H1 (cell line): Measurements from ENCODE around the gene C14orf119. TPM values are rescaled to one million over a fixed set of nuclear protein-coding genes. Genes with fewer than 3 reads are reported as not detected.

Source experiments
- CTCF ChIA-PET: fragments of 300-600 bp; sonication (Branson Sonifier 250); formaldehyde crosslinking; loops from one replicate; lab custom pipeline; 2021; ENCODE audit not compliant: partially characterized antibody; lab: Charles Lee
- POLR2A ChIA-PET: fragments of 300-600 bp; sonication (Branson Sonifier 250); formaldehyde crosslinking; loops from one replicate; lab custom pipeline; 2021; ENCODE audit warnings: inconsistent platforms; ENCODE audit not compliant: partially characterized antibody; lab: Charles Lee
- DNase-seq, 2 experiments: peaks; one replicate each; pipeline versions ENCODE4 v3.0.0 to v3.0.0-alpha.2; 2010 to 2022; ENCODE audit warnings: low spot score in 2 of 2, low read depth in 1 of 2, mixed read lengths in 1 of 2
- FAIRE-seq: peaks from 2 replicates; lab custom pipeline; 2011; peaks lifted over from hg19 to GRCh38; lab: Jason Lieb, UNC
- H2AFZ ChIP-seq: 2 replicates; pipeline ENCODE4 v1.8.1; 2012; ENCODE audit warnings: low read length, inconsistent platforms
- H2AK5ac ChIP-seq: 2 replicates; pipeline ENCODE4 v1.6.1; 2013; ENCODE audit warnings: low read depth, low read length
- H2BK120ac ChIP-seq: replicated peaks from 2 replicates; pipeline ENCODE3; 2013; ENCODE audit warnings: low read depth, low read length, inconsistent platforms
- H2BK12ac ChIP-seq: 2 replicates; pipeline ENCODE4 v1.6.1; 2013; ENCODE audit warnings: low read depth, low read length
- H2BK15ac ChIP-seq: 2 replicates; pipeline ENCODE4 v1.6.1; 2013; ENCODE audit warnings: low read length
- H2BK20ac ChIP-seq: 2 replicates; pipeline ENCODE4 v1.6.1; 2013; ENCODE audit warnings: low read length
- H2BK5ac ChIP-seq: 2 replicates; pipeline ENCODE4 v1.6.1; 2013; ENCODE audit warnings: low read depth, low read length
- H3K14ac ChIP-seq: 2 replicates; pipeline ENCODE4 v1.6.1; 2013; ENCODE audit warnings: inconsistent platforms; ENCODE audit not compliant: insufficient read length
- H3K18ac ChIP-seq: 2 replicates; pipeline ENCODE4 v1.6.1; 2013; ENCODE audit warnings: low read length; ENCODE audit errors: extremely low read depth
- H3K23ac ChIP-seq: 2 replicates; pipeline ENCODE4 v1.6.1; 2013; ENCODE audit warnings: inconsistent platforms; ENCODE audit not compliant: insufficient read length
- H3K23me2 ChIP-seq: 2 replicates; pipeline ENCODE4 v1.6.1; 2013; ENCODE audit warnings: low read depth, low read length
- H3K27ac ChIP-seq: 2 replicates; pipeline ENCODE4 v1.6.1; 2011; ENCODE audit warnings: low read depth, low read length, inconsistent platforms
- H3K27me3 ChIP-seq, 4 experiments: replicated peaks in 1 of 4; 1 replicate in 1 of 4; 2 replicates in 3 of 4; pipeline versions ENCODE4 v1.6.1 to v1.8.1; 2011 to 2013; ENCODE audit warnings: low read length in 3 of 4, mild to moderate bottlenecking in 3 of 4, inconsistent platforms in 2 of 4, mixed read lengths in 2 of 4, moderate library complexity in 1 of 4; ENCODE audit not compliant: control insufficient read depth in 3 of 4, insufficient read depth in 3 of 4; ENCODE audit errors: extremely low read depth in 1 of 4
- H3K36me3 ChIP-seq, 4 experiments: 2 replicates each; pipeline versions ENCODE4 v1.6.1 to v1.8.1; 2011 to 2013; ENCODE audit warnings: mild to moderate bottlenecking in 4 of 4, low read length in 3 of 4, moderate library complexity in 2 of 4, control low read depth in 1 of 4, inconsistent platforms in 1 of 4; ENCODE audit not compliant: insufficient read depth in 4 of 4, control insufficient read depth in 2 of 4
- H3K4ac ChIP-seq: replicated peaks from 2 replicates; pipeline ENCODE3; 2013; ENCODE audit warnings: low read length, low read depth, mixed read lengths, inconsistent platforms; ENCODE audit not compliant: insufficient read length
- H3K4me1 ChIP-seq, 4 experiments: replicated peaks in 1 of 4; 1 replicate in 1 of 4; 2 replicates in 3 of 4; pipeline versions ENCODE4 v1.6.1 to v1.8.1; 2011 to 2013; ENCODE audit warnings: low read length in 3 of 4, inconsistent platforms in 2 of 4, mixed read lengths in 1 of 4; ENCODE audit not compliant: insufficient read depth in 4 of 4, control insufficient read depth in 3 of 4
- H3K4me2 ChIP-seq, 2 experiments: 2 replicates each; pipeline versions ENCODE4 v1.6.1 to v1.8.1; 2011 to 2013; ENCODE audit warnings: low read depth in 2 of 2, low read length in 2 of 2, control low read depth in 1 of 2, inconsistent platforms in 1 of 2, mild to moderate bottlenecking in 1 of 2; ENCODE audit not compliant: insufficient read depth in 1 of 2
- H3K4me3 ChIP-seq, 4 experiments: fragments of 200-600, 300-600 bp in 1 of 4; sonication (generic), shearing (Covaris generic), sonication (Bioruptor Twin) in 1 of 4; 2 replicates each; pipeline versions ENCODE4 v1.5.1 to v1.8.1; 2011 to 2016; ENCODE audit warnings: low read length in 4 of 4, low read depth in 3 of 4, control low read depth in 2 of 4, inconsistent platforms in 2 of 4, mild to moderate bottlenecking in 2 of 4, mixed read lengths in 1 of 4, moderate library complexity in 1 of 4; ENCODE audit not compliant: insufficient read depth in 2 of 4; ENCODE audit errors: extremely low read depth in 1 of 4
- H3K56ac ChIP-seq: replicated peaks from 2 replicates; pipeline ENCODE3; 2013; ENCODE audit warnings: low read depth, mild to moderate bottlenecking, mixed read lengths, low read length, inconsistent platforms; ENCODE audit not compliant: insufficient read length
- H3K79me1 ChIP-seq: 2 replicates; pipeline ENCODE4 v1.6.1; 2013; ENCODE audit warnings: low read depth, low read length, control low read depth
- H3K79me2 ChIP-seq, 2 experiments: 2 replicates each; pipeline versions ENCODE4 v1.6.1 to v1.8.1; 2012 to 2013; ENCODE audit warnings: low read length in 2 of 2, mild to moderate bottlenecking in 2 of 2, inconsistent platforms in 1 of 2; ENCODE audit not compliant: insufficient read depth in 2 of 2, control insufficient read depth in 1 of 2
- H3K9ac ChIP-seq, 4 experiments: replicated peaks in 1 of 4; 1 replicate in 1 of 4; 2 replicates in 3 of 4; pipeline versions ENCODE4 v1.6.1 to v1.8.1; 2011 to 2013; ENCODE audit warnings: low read depth in 3 of 4, low read length in 3 of 4, control low read depth in 2 of 4, mild to moderate bottlenecking in 2 of 4, moderate library complexity in 2 of 4, inconsistent platforms in 1 of 4; ENCODE audit errors: extremely low read depth in 1 of 4
- H3K9me3 ChIP-seq, 2 experiments: 2 replicates each; pipeline versions ENCODE4 v1.6.1 to v1.8.1; 2012 to 2013; ENCODE audit warnings: mild to moderate bottlenecking in 2 of 2, moderate library complexity in 2 of 2, control low read depth in 1 of 2, inconsistent platforms in 1 of 2, low read depth in 1 of 2, low read length in 1 of 2, mixed read lengths in 1 of 2; ENCODE audit not compliant: insufficient read depth in 2 of 2
- H4K20me1 ChIP-seq, 2 experiments: replicated peaks in 1 of 2; 2 replicates each; pipeline versions ENCODE3 to v1.8.1; 2011 to 2013; ENCODE audit warnings: inconsistent platforms in 2 of 2, low read length in 2 of 2, mild to moderate bottlenecking in 1 of 2; ENCODE audit not compliant: insufficient read depth in 2 of 2, control insufficient read depth in 1 of 2
- H4K5ac ChIP-seq: 2 replicates; pipeline ENCODE4 v1.6.1; 2013; ENCODE audit warnings: low read length, low read depth, mixed read lengths, inconsistent platforms; ENCODE audit not compliant: insufficient read length
- H4K8ac ChIP-seq: 2 replicates; pipeline ENCODE4 v1.8.0; 2013; ENCODE audit warnings: mild to moderate bottlenecking, moderate library complexity, low read length, inconsistent platforms; ENCODE audit not compliant: insufficient read depth; ENCODE audit errors: extremely low read depth
- H4K91ac ChIP-seq: replicated peaks from 2 replicates; pipeline ENCODE3; 2013; ENCODE audit warnings: low read length, mixed read lengths, inconsistent platforms; ENCODE audit not compliant: insufficient read length
- BCL11A ChIP-seq, 2 experiments: IDR thresholded peaks; one replicate each; pipeline ENCODE4 v1.6.1; 2011; ENCODE audit warnings: low read depth in 2 of 2, low read length in 2 of 2, mild to moderate bottlenecking in 2 of 2
- CHD2 ChIP-seq: IDR thresholded peaks from 2 replicates; pipeline ENCODE4 v1.6.1; 2012; ENCODE audit warnings: low read length, improper control_type of control experiment
- EP300 ChIP-seq, 2 experiments: IDR thresholded peaks; 1 replicate in 1 of 2; 2 replicates in 1 of 2; pipeline ENCODE4 v1.6.1; 2011 to 2012; ENCODE audit warnings: low read depth in 2 of 2, low read length in 2 of 2, mild to moderate bottlenecking in 2 of 2, borderline replicate concordance in 1 of 2, inconsistent platforms in 1 of 2, moderate library complexity in 1 of 2
- GABPA ChIP-seq: IDR thresholded peaks from 2 replicates; pipeline ENCODE4 v1.6.1; 2011; ENCODE audit warnings: mild to moderate bottlenecking, low read length, moderate library complexity, borderline replicate concordance; ENCODE audit not compliant: insufficient read depth
- HDAC2 ChIP-seq, 2 experiments: fragments of 300-600 bp in 1 of 2; sonication (generic) in 1 of 2; IDR thresholded peaks; 2 replicates each; pipeline ENCODE4 v1.6.1; 2011 to 2012; ENCODE audit warnings: low read depth in 2 of 2, low read length in 2 of 2, mild to moderate bottlenecking in 2 of 2, moderate library complexity in 2 of 2, borderline replicate concordance in 1 of 2, inconsistent platforms in 1 of 2
- JUND ChIP-seq: IDR thresholded peaks from 2 replicates; pipeline ENCODE4 v1.6.1; 2011; ENCODE audit warnings: mild to moderate bottlenecking, improper control_type of control experiment, low read length
- POLR2AphosphoS5 ChIP-seq: IDR thresholded peaks from 2 replicates; pipeline ENCODE4 v1.6.1; 2011; ENCODE audit warnings: low read depth, low read length
- POU5F1 ChIP-seq: IDR thresholded peaks from 2 replicates; pipeline ENCODE4 v1.6.1; 2011; ENCODE audit warnings: low read depth, mild to moderate bottlenecking, low read length, moderate library complexity
- RXRA ChIP-seq: IDR thresholded peaks from 2 replicates; pipeline ENCODE4 v1.6.1; 2011; ENCODE audit warnings: low read depth, mild to moderate bottlenecking, low read length, moderate library complexity; ENCODE audit not compliant: insufficient read depth
- SP1 ChIP-seq: IDR thresholded peaks from 2 replicates; pipeline ENCODE4 v1.6.1; 2011; ENCODE audit warnings: low read depth, low read length
- YY1 ChIP-seq: IDR thresholded peaks from 2 replicates; pipeline ENCODE4 v1.6.1; 2011; ENCODE audit warnings: low read depth, mild to moderate bottlenecking, low read length
- WGBS, 2 experiments: shearing (Covaris generic) in 1 of 2; methylation state at CpG; one replicate each; pipeline versions ENCODE4 v1.1.6 to v1.1.7; 2013 to 2015; ENCODE audit warnings: low lambda C conversion rate in 2 of 2, mixed read lengths in 2 of 2, inconsistent platforms in 1 of 2, low coverage in 1 of 2, missing lambda C conversion rate in 1 of 2; ENCODE audit not compliant: insufficient replicate concordance in 2 of 2, insufficient coverage in 1 of 2, insufficient read length in 1 of 2; ENCODE audit errors: extremely low coverage in 1 of 2, missing lambda C conversion rate in 1 of 2; 5-methylcytosine and 5-hydroxymethylcytosine counted together
- polyA plus RNA-seq, 7 experiments: library from polyadenylated mRNA; depleted of rRNA in 3 of 7; stranded (reverse) in 5 of 7; unstranded in 2 of 7; fragments of >200 nt in 5 of 7; fragments of 200-250 nt in 2 of 7; gene quantifications; 1 replicate in 5 of 7; 2 replicates in 1 of 7; 4 replicates in 1 of 7; pipeline versions ENCODE4 v1.2.1 to v1.2.3, GENCODE V29; 2011 to 2013; ENCODE audit warnings: missing spikeins in 2 of 7, mixed read lengths in 2 of 7
- total RNA-seq: library from RNA; stranded (reverse); fragmentation: NEBNext Ultra II Directional; extraction: Animal tissue kit (Norgen Biotek cat#: 25700); gene quantifications from 2 replicates; pipeline ENCODE4 v1.2.1, GENCODE V29; 2021
- TF ChIP-seq, protein P1 (sequence below): IDR thresholded peaks from 2 replicates; pipeline ENCODE4 v1.6.1; 2011; ENCODE audit warnings: low read depth, mild to moderate bottlenecking, low read length; ENCODE audit not compliant: insufficient read depth

The C14orf119 gene
- total and polyA plus RNA-seq, 2 of the 8 experiments (the other 6 are each of a cell fraction or from before 2014, with no cell fraction given), result 78.1 to 94.0 TPM

DNA sequence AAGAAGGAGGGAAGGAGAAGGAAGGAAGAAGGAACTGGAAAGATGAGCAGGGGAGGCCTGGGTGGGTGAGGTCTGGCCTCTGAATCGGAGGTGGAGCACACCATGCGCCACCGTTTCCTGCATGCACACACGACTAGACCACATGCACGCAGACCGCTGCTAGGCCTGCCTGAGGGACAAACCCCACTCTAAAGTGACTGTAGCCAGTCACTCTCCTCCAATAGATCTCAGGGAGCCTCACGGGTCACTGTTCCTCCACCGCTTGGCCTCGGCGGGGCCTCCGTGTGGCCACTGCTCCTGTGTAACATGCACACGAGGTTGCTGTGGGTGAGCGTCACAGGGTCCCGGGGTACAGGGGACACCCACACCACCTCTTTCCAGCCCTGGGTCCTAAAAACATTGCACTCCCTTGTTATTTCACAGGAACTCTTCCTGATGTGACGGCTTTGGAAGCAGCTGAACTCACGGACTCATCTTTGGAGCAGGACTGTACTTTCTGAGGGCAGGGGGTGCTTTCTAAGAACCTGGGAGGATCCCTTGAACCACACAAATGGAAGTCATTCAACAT, 41.3 kb downstream of the C14orf119 start:
- no peaks in the 10 kb centered on the region; the same call in 1 of the 2 replicates for H3K23me2 ChIP-seq
- no peak overlapping the region for H4K8ac ChIP-seq
- H3K4me2 ChIP-seq, result no peak overlapping the region
- no peak overlapping the region for H3K4ac ChIP-seq
- no peaks in the 10 kb centered on the region for H3K9me3 ChIP-seq
- CTCF ChIA-PET, result interaction anchor here (0.9 to 1.5 kb wide), 2 partner anchors 50 to 131 kb away, joined by 3 to 10 read pairs; no protein-coding TSS in a partner anchor
- 96% methylated on average over 14 of the region's 16 CpGs; no CpG with 5 or more reads in 1 of the 2 experiments for WGBS, 2 experiments
- no peak overlapping the region for H2AK5ac ChIP-seq
- H3K27me3 ChIP-seq, result no peaks in the 10 kb centered on the region
- no peak overlapping the region for H3K14ac ChIP-seq
- FAIRE-seq (no peak), DNase-seq (no peak)
- H2BK12ac ChIP-seq, result no peak overlapping the region
- no peak overlapping the region for H3K56ac ChIP-seq
- H2AFZ ChIP-seq, result no peak overlapping the region
- no peaks in the 10 kb centered on the region for H3K4me1 ChIP-seq
- H2BK15ac ChIP-seq, result no peak overlapping the region
- no peak overlapping the region for H2BK20ac ChIP-seq
- POLR2A ChIA-PET, result interaction anchor here (1.0 to 2.2 kb wide), 2 partner anchors 11 to 27 kb away, joined by 3 to 9 read pairs; no protein-coding TSS in a partner anchor
- H2BK120ac ChIP-seq, result no peak overlapping the region
- no peak overlapping the region for H3K23ac ChIP-seq
- no peak overlapping the region for H3K18ac ChIP-seq
- H3K27ac ChIP-seq, result no peak overlapping the region
- H3K79me2 ChIP-seq, result no peaks in the 10 kb centered on the region
- H4K91ac ChIP-seq, result no peak overlapping the region
- no peak overlapping the region for H4K5ac ChIP-seq
- no peak overlapping the region for H3K9ac ChIP-seq
- H3K4me3 ChIP-seq, result no peak overlapping the region
- H3K79me1 ChIP-seq, result no peaks in the 10 kb centered on the region
- peaks cover 2 to 3% of the 10 kb centered on the region in 2 experiments for H4K20me1 ChIP-seq
- no peak overlapping the region for H2BK5ac ChIP-seq
- H3K36me3 ChIP-seq, result peaks cover 5 to 39% (median 25%) of the 10 kb centered on the region in 4 experiments; a peak in 6 of 8 replicates
- no peak for TF ChIP-seq SP1
- TF ChIP-seq GABPA, result no peak
- no peak for TF ChIP-seq HDAC2 (IDR thresholded peaks at IDR 0.05; ENCODE audit: borderline replicate concordance in 1 of 2, low read depth in 2 of 2, low read length in 2 of 2)
- TF ChIP-seq, protein P1, sequence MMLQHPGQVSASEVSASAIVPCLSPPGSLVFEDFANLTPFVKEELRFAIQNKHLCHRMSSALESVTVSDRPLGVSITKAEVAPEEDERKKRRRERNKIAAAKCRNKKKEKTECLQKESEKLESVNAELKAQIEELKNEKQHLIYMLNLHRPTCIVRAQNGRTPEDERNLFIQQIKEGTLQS, result no peak
- no peak for TF ChIP-seq JUND
- TF ChIP-seq EP300 (IDR thresholded peaks at IDR 0.05; ENCODE audit: borderline replicate concordance in 1 of 2, low read depth in 2 of 2, low read length in 2 of 2), result no peak
- no peak for TF ChIP-seq YY1
- TF ChIP-seq POU5F1, result no peak
- TF ChIP-seq CHD2, result no peak
- TF ChIP-seq BCL11A (IDR thresholded peaks at IDR 0.05; ENCODE audit: low read depth in 2 of 2, low read length in 2 of 2), result no peak
- TF ChIP-seq RXRA, result no peak
- no peak for TF ChIP-seq POLR2AphosphoS5
